Activated naive CD4-positive, alpha-beta T cell treated with anti-CD3 and anti-CD28 coated beads, Interleukin-2, amount 50 U/mL, for 72 hours (primary cell): ENCODE measurements around the gene CEP164. TPM values are rescaled to one million over a fixed set of nuclear protein-coding genes. Genes with fewer than 3 reads are reported as not detected.

Experiments
- total RNA-seq, 2 donors: library from RNA; stranded (reverse); gene quantifications; one replicate each; pipeline ENCODE4 v1.2.3, GENCODE V29; 2022

The CEP164 gene
- total RNA-seq, 2 donors from 2014 or later = 20.1 to 30.1 TPM

Other genes starting within 250 kb of the CEP164 start
- gene SIK3, start 229.4 kb upstream of the CEP164 start, total RNA-seq = 10 to 100 TPM; 14.6 to 39.5 TPM
- gene PAFAH1B2, start 183.6 kb upstream of the CEP164 start, total RNA-seq = 10 to 100 TPM; 63.4 to 64.5 TPM
- 10 to 100 TPM; 20.9 to 32.0 TPM for gene SIDT2, start 149.1 kb upstream of the CEP164 start, total RNA-seq
- gene TAGLN, start 128.5 kb upstream of the CEP164 start, total RNA-seq = 1 to 10 TPM; 1.5 to 5.4 TPM
- gene PCSK7, start 95.8 kb upstream of the CEP164 start, total RNA-seq = 100 to 1,000 TPM; 126 to 201 TPM
- 10 to 100 TPM; 13.3 to 21.6 TPM for gene RNF214, start 95.2 kb upstream of the CEP164 start, total RNA-seq
- gene BACE1-AS, start 36.5 kb upstream of the CEP164 start, total RNA-seq = 1 to 10 TPM; 3.1 to 7.0 TPM
- gene BACE1, start 11.6 kb upstream of the CEP164 start, total RNA-seq = under 1 TPM; 0.11 to 0.39 TPM